GM18951 (cell line): ENCODE measurements around the gene RS1.

Experiments
- POLR2A ChIP-seq: IDR thresholded peaks from 4 replicates; pipeline ENCODE4 v1.6.1; 2011; ENCODE audit warnings: mild to moderate bottlenecking; ENCODE audit not compliant: insufficient read length, insufficient read depth; ENCODE audit errors: extremely low read depth
- in situ Hi-C: fragments of 300-500 bp; cut with MboI; formaldehyde crosslinking; loops from one replicate; pipeline ENCODE4 v1.12.0; 2022; ENCODE audit warnings: low sequenced_read_pairs, mixed read lengths, inconsistent platforms; ENCODE audit not compliant: unreplicated experiment

Gene RS1

DNA sequence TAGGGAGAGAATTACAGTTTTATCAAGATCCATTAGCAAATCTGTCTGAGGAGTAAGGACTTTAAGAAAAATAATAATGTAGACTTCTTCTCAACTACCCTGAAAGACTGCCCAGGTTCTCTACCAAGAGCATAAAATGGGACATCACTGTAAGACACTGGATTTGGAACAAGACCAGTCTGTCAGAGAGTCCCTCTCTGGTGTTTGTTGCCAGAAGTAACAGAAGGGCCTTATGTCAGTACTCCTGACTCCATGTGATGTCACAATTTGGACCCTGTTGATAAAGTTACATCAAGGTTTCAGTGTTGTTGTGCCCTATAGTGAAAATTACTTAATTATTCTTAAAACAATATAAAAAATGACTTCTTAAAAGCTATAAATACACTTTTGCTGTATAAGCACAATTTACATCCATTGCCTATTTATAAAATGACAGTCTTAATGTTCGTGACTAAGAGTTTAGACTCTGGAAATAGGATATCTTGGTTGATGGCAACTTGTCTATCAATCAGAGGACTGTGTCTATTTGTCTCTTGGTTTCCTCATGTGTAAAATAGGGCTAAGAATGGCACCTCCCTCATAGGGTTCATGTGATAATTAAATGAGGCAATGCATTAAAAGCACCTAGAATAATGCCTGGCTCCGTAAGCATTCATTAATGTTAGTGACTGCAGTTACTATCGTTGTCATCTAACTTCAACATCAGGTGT, 57.8 kb downstream of the RS1 start:
- in situ Hi-C loops = no loop called here
- no peak for TF ChIP-seq POLR2A

GRCh38 chrX:18607966-18608365, 63.9 kb downstream of the RS1 start:
- TF ChIP-seq POLR2A = no peak
- in situ Hi-C loops = no loop called here

GRCh38 chrX:18598413-18598812, 73.5 kb downstream of the RS1 start:
- no peak for TF ChIP-seq POLR2A
- in situ Hi-C loops = no loop called here

DNA sequence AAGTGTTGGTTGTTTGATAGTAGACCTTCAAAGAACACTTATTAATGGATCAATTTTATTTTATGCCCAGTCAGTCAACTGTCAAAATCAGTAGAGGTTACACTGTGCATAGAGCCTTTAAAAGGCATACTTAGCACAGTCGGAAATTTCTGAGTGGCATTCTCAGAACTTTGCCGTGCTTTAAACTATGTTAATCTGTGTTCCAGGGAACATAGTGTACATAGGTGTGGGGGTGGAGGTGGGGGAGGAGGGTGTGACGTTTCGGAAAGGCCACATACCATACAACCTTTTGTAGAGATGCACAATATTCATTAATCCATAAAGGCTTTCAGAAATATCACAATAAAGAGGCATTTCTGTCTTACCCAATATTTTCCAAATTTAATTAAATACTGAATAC, 75.8 kb downstream of the RS1 start:
- in situ Hi-C loops = no loop called here
- TF ChIP-seq POLR2A = no peak

DNA sequence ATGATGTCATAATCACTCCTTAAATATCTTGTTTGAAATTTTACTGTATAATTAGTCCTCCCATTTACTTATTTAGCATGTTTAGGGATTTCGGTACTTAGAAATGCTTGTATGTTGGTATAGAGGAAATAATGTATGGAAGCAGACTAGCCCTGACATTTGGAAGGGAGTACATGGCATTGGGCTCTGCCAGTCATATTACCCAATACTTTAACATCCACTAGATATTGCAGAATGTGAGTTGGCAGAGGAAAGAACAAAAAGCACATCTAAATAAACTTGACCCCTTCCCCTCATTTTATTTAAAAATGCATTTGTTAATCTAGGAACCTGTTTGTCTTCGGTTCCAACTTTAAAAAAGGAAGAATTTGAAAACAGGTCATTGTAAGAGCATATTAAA, 77.8 kb downstream of the RS1 start:
- in situ Hi-C loops = no loop called here
- TF ChIP-seq POLR2A = no peak

DNA sequence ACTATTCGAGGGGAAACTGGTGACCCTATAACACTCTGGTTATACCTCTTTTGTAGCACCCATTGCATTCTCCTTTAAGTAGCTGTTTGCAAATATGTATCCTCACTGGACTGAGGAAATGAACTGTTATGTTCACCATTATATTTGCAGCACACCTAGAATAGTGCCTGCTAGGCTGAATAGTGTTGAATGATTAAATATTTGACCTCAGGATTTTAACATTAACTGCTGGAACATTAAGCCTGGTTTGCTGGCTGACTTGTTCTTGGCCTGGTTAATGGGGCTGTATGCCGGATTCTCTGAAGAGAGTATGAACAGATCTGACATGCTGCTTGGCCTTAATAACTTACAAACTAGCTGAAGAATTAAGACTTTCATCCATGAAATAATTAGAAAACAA, 80.1 kb downstream of the RS1 start:
- in situ Hi-C loops = no loop called here
- TF ChIP-seq POLR2A = no peak
